Measurements from ENCODE around the gene NEK6.
"Not testable (repeated sequence)": the region's sequence is repeated elsewhere in the genome, so short reads cannot be mapped to it uniquely, and the experiment has no call there.

NEK6 gene

GRCh38 chr9:124228516-124228915 is 29.2 kb upstream of the NEK6 start:
- DNase-seq (ENCODE audit: low read depth) = no peak

DNA sequence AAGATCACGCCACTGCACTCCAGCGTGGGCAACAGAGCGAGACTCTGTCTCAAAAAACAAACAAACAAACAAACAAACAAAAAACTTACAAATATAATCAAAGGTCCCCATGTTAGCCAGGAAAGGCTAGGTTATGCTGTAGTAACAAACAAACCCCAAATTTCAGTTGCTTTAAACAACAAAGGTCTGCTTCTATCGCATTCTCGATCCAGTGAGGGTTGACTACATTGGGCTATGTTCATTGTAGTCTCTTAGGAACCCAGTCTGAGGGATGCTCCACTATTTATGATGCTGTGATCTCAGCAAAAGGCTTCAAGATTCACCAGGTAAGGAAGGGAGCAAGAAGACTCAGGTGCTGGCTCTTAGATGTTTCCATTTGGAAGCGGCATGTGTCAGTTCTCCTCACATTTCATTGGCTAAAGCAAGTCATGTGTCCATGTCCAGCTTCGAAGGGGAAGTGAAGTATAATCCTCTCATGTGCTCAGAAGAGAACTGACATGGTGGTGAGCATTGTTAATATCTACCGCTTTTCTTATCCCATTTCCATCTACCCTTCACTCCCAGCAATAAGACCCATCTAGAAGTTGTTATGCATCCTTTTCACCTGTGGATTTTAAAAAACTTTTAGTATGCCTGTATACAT is 26.5 kb upstream of the NEK6 start:
- no peak for DNase-seq (ENCODE audit: low read depth)

DNA sequence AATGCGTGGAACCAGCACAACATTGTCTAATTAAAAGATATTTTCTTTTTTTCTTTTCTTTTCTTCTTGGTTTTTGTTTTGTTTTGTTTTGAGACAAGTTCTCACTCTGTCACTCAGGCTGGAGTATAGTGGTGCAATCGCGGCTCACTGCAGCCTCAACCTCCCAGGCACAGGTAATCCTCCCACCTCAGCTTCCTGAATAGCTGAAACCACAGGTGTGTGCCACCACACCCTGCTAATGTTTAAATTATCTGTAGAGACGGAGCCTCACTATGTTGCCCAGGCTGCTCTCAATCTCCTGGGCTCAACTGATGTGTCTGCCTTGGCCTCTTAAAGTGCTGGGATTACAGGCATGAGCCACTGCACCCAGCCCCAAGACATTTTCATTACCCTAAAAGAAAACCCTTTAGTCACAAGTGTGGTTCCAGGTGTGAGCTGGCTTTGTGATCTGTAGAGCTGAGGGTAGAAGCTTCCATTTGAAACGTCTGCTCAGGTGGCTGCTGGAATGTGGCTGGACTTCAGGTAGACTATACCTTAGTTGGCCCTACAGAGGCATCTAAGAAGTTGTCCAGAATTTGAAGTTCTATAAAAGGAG is 19.1 kb upstream of the NEK6 start:
- no peak for DNase-seq (ENCODE audit: low read depth)

- DNase-seq (ENCODE audit: low read depth) = no peak
These were observed 18.3 kb upstream of the NEK6 start for GRCh38 chr9:124239249-124240073.

GRCh38 chr9:124242331-124243194 is 15.2 kb upstream of the NEK6 start:
- DNase-seq (ENCODE audit: low read depth) = no peak

DNA sequence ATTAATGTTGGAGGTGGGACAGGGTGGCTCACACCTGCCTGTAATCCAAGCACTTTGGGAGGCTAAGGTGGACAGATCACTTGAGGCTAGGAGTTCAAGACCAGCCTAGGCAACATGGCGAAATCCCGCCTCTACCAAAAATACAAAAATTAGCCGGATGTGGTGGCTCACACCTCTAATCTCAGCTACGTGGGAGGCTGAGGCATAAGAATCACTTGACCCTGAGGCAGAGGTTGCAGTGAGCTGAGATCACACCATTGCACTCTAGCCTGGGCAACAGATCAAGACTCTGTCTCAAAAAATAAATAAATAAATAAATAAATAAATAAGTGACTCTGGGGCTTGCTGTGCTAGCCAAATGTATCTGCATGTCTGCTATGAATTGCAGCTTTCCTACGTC is 10.4 kb upstream of the NEK6 start:
- not testable (repeated sequence) for DNase-seq (ENCODE audit: low read depth)

DNA sequence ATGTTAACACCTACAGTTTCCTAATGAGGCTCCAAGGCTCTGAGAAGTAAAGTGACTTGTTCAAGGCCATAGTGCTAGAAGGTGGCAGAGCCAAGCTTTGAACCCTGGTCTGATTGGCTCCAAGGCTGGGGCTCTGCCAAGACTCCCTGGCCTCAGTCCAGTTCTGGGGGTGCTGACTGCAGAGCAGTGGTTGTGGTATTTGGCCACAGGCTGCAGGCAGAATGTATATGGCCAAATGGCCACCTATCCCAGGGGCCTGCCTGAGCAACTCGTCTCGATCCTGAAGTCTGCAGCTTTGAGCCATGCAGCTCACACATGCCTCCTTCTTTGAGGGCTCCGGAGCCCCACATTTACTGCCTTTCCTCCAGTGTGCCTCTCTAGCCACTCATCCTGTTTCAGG is 9.7 kb upstream of the NEK6 start:
- DNase-seq (ENCODE audit: low read depth) = no peak

DNA sequence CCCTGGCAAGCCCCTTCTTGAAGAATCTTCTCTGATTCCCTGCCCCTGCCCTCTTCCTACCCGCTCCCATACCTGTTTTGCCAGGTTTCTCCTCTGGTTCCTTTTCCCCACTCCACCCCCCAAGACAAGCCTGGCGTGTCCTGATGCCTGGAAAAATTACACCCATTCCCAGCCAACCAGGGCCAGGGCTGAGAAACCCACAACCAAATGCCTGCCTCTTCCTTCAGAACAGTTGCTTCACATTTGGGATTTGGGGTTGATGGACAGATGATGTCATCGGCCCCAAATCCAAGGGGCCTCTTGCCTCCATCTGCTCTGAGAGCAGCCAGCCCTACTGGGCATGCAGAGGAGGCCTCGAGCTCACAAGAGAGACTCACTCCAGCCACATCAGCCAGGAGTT is 8.8 kb upstream of the NEK6 start:
- no peak for DNase-seq (ENCODE audit: low read depth)

- DNase-seq (ENCODE audit: low read depth) = no peak
These were observed 6.5 kb upstream of the NEK6 start for GRCh38 chr9:124251204-124251603.

- no peak for DNase-seq (ENCODE audit: low read depth)
These were observed 6.0 kb upstream of the NEK6 start for GRCh38 chr9:124251605-124252378.

DNA sequence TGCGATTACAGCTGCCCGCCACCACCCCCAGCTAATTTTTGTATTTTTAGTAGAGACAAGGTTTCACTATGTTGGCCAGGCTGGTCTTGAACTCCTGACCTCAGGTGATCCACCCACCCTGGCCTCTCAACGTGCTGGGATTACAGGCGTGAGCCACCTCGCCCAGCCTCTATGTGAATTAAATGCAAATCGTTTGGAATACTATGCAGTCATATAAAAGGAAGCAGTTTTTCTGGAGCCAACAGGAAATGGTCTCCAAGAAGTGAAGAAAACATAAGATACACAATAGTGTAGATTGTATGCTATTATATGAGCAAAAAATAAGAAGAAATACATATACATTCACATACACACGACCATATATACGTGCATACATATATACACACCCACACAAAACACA is 4.9 kb upstream of the NEK6 start:
- DNase-seq (ENCODE audit: low read depth) = not testable (repeated sequence)

GRCh38 chr9:124254261-124254682 is 3.5 kb upstream of the NEK6 start:
- DNase-seq (ENCODE audit: low read depth) = no peak

GRCh38 chr9:124255222-124255621 is 2.5 kb upstream of the NEK6 start:
- DNase-seq (ENCODE audit: low read depth) = no peak

DNA sequence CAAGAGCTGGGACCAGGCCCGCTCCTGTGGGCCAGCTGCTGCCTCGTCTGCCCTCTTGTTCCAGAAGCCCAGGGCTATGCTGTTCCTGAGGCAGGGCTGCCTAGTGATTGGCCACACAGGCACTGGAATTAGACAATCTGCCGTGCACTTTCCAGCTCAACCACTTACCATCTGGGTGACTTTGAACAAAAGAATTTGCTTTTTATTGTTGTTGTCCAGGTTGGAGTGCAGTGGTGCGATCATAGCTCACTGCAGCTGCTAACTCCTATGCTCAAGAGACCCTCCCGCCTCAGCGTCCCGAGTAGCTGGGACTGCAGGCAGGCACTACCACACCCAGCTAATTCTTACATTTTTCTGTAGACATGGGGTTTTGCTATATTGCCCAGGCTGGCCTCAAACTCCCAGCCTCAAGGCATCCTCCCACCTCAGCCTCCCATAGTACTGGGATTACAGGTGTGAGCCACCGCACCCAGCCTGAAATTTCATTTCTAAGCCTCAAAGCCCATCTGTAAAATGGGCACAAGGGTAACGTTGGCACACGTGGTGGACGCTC is 1.2 kb upstream of the NEK6 start:
- DNase-seq (ENCODE audit: low read depth) = no peak

DNA sequence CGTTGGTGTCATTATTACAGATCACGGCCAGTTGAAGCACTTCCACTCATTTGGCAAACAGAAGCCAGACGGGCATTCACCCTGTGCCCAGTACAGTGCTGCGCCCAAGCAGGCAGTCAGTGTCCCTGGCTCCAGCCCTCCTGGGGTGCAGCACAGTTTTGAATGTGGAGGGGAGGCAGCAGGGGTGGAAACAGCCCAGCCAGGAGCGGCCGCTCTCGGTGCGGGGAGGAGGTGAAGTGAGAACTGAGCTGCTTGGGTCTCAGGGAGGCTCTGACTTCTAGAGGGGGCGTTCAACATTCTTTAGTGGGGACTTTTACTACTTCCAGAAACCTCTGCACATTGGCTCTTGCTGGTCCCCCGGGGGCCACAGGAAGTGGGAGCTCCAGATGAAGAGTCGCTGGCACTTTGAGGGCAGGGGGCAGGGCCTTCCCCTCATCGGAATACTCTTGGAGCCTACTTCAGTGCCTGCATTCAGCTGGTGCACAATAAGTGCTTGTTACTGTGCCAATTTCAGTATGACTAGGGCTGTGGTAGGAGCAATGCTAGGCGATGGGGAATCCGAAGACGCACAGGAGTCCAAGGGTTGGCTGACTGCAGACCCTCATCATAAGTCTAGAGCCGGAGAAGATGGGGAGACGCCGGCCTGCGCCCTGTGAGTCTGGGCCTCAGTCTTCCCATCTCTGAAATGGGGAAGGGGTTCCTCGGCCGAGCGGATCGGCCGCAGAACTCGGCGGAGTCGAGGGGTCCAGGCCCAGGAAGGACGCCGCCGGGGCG is 492 bp upstream of the NEK6 start:
- DNase-seq (ENCODE audit: low read depth) = no peak

GRCh38 chr9:124258607-124259157 is 933 bp downstream of the NEK6 start:
- DNase-seq (ENCODE audit: low read depth) = no peak

DNA sequence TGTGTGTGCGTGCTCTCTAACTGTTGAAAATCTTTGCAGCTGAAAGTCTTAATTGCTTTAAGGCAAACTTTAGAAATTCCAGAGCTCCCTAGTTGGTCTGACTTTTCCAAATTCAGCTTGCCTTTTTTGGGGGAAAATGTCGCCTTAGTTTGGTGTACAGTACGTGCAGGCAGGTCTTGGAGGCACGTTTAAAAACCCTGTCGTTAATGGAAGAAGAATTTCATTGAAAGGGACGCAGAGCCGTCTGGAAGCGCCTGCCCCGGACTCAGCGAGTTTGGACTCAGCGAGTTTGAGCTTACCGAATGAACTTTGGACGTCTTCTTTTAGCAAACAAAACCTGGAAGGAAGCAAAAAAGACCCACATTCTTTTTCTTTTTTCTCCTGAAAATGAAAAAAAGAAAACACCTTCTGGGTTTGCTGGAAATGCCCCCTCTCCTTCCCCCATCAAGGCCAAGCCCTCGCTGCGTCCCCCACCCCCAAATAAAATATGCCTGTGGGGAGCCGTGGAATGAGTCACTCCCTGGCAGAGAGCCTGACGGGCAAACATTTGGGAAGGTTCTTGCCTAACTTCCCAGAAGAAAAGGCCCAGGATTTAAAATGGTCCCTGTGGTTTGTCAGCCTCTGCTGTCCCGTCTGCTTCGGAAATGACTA is 1.5 kb downstream of the NEK6 start:
- DNase-seq (ENCODE audit: low read depth) = no peak

DNA sequence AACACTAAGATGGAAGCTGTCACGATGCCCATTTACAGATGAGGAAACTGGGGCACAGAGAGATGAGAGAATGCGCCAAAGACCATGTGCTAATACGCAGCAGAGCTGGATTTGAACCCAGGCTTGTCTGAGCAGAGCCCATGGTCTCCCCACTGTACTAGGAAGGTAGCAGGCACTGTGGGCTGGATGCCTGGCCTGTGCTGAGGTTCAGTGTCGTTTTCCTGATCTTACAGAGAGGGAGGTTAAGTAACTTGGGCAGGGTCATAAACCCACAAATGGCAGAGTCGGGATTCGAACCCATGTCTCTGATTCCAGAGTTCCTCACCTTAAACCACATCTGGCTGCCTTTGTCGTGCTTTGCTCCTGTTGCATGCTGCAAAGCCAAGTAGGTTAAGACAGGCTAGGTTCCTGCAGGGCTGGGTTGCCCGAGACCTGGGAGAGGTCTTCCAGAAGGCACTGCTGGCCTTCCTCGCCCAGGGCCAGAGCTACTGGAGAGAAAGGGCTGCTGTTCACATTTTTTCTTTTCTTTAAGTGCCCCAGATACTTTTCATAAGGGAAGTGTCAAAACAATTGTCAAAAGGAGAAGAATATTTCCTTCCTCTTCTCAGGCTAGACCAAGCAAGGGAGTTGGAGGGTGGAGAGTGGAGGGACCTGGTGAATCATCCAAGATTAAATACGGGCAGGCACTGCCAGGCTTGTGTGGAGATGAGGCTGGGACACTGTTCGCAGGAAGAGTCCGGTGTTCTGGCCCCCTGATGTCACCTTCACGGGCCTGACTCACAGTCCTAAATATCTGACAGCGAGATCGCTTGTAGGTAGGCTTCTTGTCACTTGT is 3.2 kb downstream of the NEK6 start:
- no peak for DNase-seq (ENCODE audit: low read depth)

Data from stimulated activated CD8-positive, alpha-beta memory T cell treated with anti-CD3 and anti-CD28 coated beads, Interleukin-12 subunit alpha, Interleukin-12 subunit beta, amount 100 ng/mL, for 1 hour (primary cell).